ENCODE results near the gene CAMK4. TPM values are rescaled to one million over a fixed set of nuclear protein-coding genes. Genes with fewer than 3 reads are reported as not detected.

CAMK4 gene
- total RNA-seq, 4 donors from 2014 or later, result 0.42 to 5.3 (median 3.5) TPM

DNA sequence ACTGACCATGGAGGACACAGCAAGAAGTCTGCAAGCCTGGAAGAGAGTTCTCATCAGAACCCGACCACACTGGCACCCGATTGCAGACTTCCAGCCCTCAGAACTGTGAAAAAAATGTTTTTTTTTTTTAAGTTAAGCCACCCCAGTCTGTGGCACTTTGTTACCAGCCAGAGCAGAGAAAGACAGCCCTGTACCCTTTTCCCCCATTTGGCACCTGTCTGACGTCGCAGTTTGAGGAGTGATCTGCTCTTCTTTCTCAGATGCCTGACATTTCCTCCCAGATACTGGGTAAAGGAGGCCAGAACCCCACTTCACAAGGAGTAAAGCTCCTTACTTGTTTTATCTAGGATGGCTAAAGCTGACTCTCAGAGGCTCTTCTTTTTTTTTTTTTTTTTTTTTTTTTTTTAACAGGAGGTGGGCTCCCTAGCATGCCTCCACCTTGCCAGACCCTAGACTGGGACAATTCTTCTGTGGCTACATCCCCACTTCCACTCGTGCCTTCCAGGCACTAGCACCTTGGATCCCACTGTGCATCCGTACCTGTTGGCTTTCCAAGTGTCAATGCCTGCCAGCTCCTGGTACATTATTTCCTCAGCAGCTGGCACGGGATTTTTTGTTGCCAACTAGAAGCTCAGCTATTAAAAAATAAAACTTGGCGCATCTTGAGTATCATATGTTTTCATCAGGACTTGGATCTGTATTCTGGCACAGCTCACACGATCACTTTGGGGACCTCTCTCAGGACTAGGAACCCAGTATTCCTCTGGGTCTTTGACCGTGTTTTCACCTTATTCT is 14.4 kb downstream of the CAMK4 start:
- no peak overlapping the region for H3K27ac ChIP-seq (replicated peaks in 1 of 4)
- intact Hi-C loops (cut with DNase I), result no loop called here
- no peaks in the 10 kb centered on the region for H3K4me1 ChIP-seq
- H3K4me3 ChIP-seq, result no peak overlapping the region
- H3K36me3 ChIP-seq, result no peaks in the 10 kb centered on the region
- DNase-seq (ENCODE audit: extremely low spot score), result no peak
- WGBS, result 89% methylated on average over 8 of the region's 10 CpGs
- no peaks in the 10 kb centered on the region for H3K9me3 ChIP-seq
- H3K27me3 ChIP-seq, result no peaks in the 10 kb centered on the region
- TF ChIP-seq CTCF (IDR thresholded peaks at IDR 0.05) (no peak), EP300 (IDR thresholded peaks at IDR 0.05) (no peak), POLR2AphosphoS5 (IDR thresholded peaks at IDR 0.05) (no peak), POLR2A (IDR thresholded peaks at IDR 0.05; ENCODE audit: low read depth) (no peak)

- Histone ChIP-seq H3K36me3 (no peaks in the 10 kb centered on the region), H3K27ac (replicated peaks in 1 of 4) (no peak overlapping the region), H3K27me3 (no peaks in the 10 kb centered on the region), H3K4me3 (no peak overlapping the region), H3K4me1 (no peaks in the 10 kb centered on the region), H3K9me3 (no peaks in the 10 kb centered on the region)
- TF ChIP-seq POLR2A (IDR thresholded peaks at IDR 0.05; ENCODE audit: low read depth) (no peak), EP300 (IDR thresholded peaks at IDR 0.05) (no peak), CTCF (IDR thresholded peaks at IDR 0.05) (no peak), POLR2AphosphoS5 (IDR thresholded peaks at IDR 0.05) (no peak)
- intact Hi-C loops (cut with DNase I), result no loop called here
- no peak for DNase-seq (ENCODE audit: extremely low spot score)
- WGBS, result 96% methylated on average over 3 of the region's 3 CpGs
Observed at GRCh38 chr5:111241696-111242095, 17.5 kb downstream of the CAMK4 start.

DNA sequence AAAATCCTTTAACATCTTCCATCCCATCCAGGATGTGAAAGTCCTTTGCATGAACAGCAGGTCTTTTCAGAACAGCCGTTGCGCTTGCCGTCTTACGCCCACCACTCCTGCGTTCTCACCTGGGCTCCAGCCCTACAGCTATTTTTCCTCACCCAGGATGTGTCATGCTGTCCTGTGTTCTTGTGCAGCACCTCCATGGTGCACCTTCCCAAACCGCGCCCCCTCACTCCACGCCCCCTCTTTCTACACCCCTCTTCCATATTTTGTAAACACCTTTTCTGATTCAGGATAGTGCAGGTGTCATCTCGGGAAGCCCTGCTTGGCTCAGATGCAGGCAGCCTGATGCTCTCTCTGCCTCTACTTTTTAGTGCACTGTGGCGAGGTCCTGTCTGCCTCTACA is 18.4 kb downstream of the CAMK4 start:
- Histone ChIP-seq H3K9me3 (no peaks in the 10 kb centered on the region), H3K4me3 (no peak overlapping the region), H3K27me3 (no peaks in the 10 kb centered on the region), H3K36me3 (no peaks in the 10 kb centered on the region), H3K27ac (replicated peaks in 1 of 4) (no peak overlapping the region), H3K4me1 (no peaks in the 10 kb centered on the region)
- WGBS, result 88% methylated on average over 10 of the region's 10 CpGs
- DNase-seq (ENCODE audit: extremely low spot score), result no peak
- TF ChIP-seq EP300 (IDR thresholded peaks at IDR 0.05), result no peak
- no peak for TF ChIP-seq CTCF (IDR thresholded peaks at IDR 0.05)
- TF ChIP-seq POLR2A (IDR thresholded peaks at IDR 0.05; ENCODE audit: low read depth), result no peak
- TF ChIP-seq POLR2AphosphoS5 (IDR thresholded peaks at IDR 0.05), result no peak
- intact Hi-C loops (cut with DNase I), result no loop called here

DNA sequence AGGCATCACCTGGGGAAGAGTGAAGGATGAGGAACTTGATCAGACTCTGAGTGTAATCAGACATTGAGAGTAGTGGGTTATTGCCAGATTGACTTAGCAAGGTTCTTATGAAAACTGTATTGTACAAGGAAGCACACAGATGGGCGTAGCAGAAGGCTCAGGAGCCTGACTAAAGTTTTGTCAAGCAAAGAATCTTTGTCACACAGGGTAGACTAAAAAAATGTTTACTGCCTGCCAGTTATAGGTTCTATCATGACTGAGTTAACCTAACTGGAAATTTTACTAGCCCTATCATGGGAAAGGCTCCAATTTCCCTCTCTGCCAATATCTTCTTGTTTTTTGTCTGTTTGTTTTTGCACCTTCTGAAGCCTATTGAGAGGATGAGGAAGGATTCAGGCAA is 19.1 kb downstream of the CAMK4 start:
- H3K27ac ChIP-seq (replicated peaks in 1 of 4), result no peak overlapping the region
- H3K9me3 ChIP-seq, result no peaks in the 10 kb centered on the region
- H3K4me1 ChIP-seq, result no peaks in the 10 kb centered on the region
- TF ChIP-seq CTCF (IDR thresholded peaks at IDR 0.05) (no peak), POLR2AphosphoS5 (IDR thresholded peaks at IDR 0.05) (no peak), POLR2A (IDR thresholded peaks at IDR 0.05; ENCODE audit: low read depth) (no peak), EP300 (IDR thresholded peaks at IDR 0.05) (no peak)
- H3K36me3 ChIP-seq, result no peaks in the 10 kb centered on the region
- H3K4me3 ChIP-seq, result no peak overlapping the region
- no peak for DNase-seq (ENCODE audit: extremely low spot score)
- H3K27me3 ChIP-seq, result no peaks in the 10 kb centered on the region
- 87% methylated on average over 1 of the region's 1 CpG for WGBS
- intact Hi-C loops (cut with DNase I), result no loop called here

DNA sequence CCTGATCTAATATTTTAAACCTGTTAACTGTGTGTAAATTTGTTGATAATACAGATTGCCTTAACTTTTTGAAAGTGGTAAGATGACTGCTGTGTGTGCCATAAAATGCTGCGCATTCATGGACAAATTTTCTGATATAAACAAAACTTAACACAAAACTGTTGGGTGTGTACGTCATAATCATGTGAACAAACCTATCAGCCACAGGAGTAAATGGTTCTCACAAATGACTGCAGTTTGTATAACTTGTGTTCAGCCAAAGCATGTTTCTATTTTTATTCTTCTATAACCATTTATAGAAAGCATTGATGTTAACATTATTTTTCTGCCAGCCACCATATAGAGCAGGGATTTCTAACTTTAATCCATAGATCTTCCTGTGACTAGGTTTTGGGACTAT is 21.5 kb downstream of the CAMK4 start:
- intact Hi-C loops (cut with DNase I), result no loop called here
- Histone ChIP-seq H3K27me3 (no peaks in the 10 kb centered on the region), H3K4me1 (no peaks in the 10 kb centered on the region), H3K9me3 (no peaks in the 10 kb centered on the region), H3K4me3 (no peak overlapping the region), H3K36me3 (no peaks in the 10 kb centered on the region), H3K27ac (replicated peaks in 1 of 4) (no peak overlapping the region)
- 85% methylated on average over 2 of the region's 2 CpGs for WGBS
- no peak for DNase-seq (ENCODE audit: extremely low spot score)
- TF ChIP-seq CTCF (IDR thresholded peaks at IDR 0.05), result no peak
- TF ChIP-seq POLR2AphosphoS5 (IDR thresholded peaks at IDR 0.05), result no peak
- no peak for TF ChIP-seq EP300 (IDR thresholded peaks at IDR 0.05)
- TF ChIP-seq POLR2A (IDR thresholded peaks at IDR 0.05; ENCODE audit: low read depth), result no peak
